MCF 10A (cell line): ENCODE measurements around the gene OSBPL7. TPM values are rescaled to one million over a fixed set of nuclear protein-coding genes. Genes with fewer than 3 reads are reported as not detected.

ENCODE experiments used
- BruUV-seq: library from RNA; stranded (reverse); fragments of 400-500 nt; replicated peaks from 2 replicates; lab custom pipeline; 2021; lab: Mats Ljungman, UMichigan
- CTCF ChIA-PET: fragments of 300-600 bp; sonication (Branson Sonifier 250); formaldehyde crosslinking; extraction: SDS; loops from one replicate; lab custom pipeline; 2021; ENCODE audit warnings: antibody characterized with exemption, inconsistent platforms; lab: Yijun Ruan, JAX
- POLR2A ChIA-PET: fragments of 300-600, 350-650 bp; sonication (Branson Sonifier 250); formaldehyde crosslinking; extraction: SDS; loops from one replicate; lab custom pipeline; 2020; ENCODE audit warnings: antibody characterized with exemption, inconsistent platforms; lab: Yijun Ruan, JAX
- DNase-seq: peaks from one replicate; pipeline ENCODE4 v3.0.0-alpha.2; 2018; ENCODE audit not compliant: unreplicated experiment
- H3K27ac Mint-ChIP-seq: one replicate; pipeline ENCODE4 v1.8.0; 2022; ENCODE audit warnings: mild to moderate bottlenecking, low read depth, mixed read lengths; ENCODE audit not compliant: unreplicated experiment
- H3K27me3 Mint-ChIP-seq: one replicate; pipeline ENCODE4 v1.8.0; 2022; ENCODE audit warnings: mixed read lengths; ENCODE audit not compliant: insufficient read depth, unreplicated experiment
- H3K36me3 Mint-ChIP-seq: one replicate; pipeline ENCODE4 v1.8.0; 2022; ENCODE audit warnings: mild to moderate bottlenecking, moderate library complexity, mixed read lengths; ENCODE audit not compliant: insufficient read depth, unreplicated experiment
- H3K4me1 Mint-ChIP-seq: one replicate; pipeline ENCODE4 v1.8.0; 2022; ENCODE audit warnings: mixed read lengths; ENCODE audit not compliant: insufficient read depth, unreplicated experiment
- H3K4me3 Mint-ChIP-seq: one replicate; pipeline ENCODE4 v1.8.0; 2022; ENCODE audit warnings: mild to moderate bottlenecking, moderate library complexity, mixed read lengths; ENCODE audit not compliant: unreplicated experiment
- H3K9me3 Mint-ChIP-seq: one replicate; pipeline ENCODE4 v1.8.0; 2022; ENCODE audit warnings: mixed read lengths; ENCODE audit not compliant: unreplicated experiment
- CTCF ChIP-seq: fragments of 200-600 bp; IDR thresholded peaks from one replicate; pipeline ENCODE4 v1.8.0; 2022; ENCODE audit warnings: antibody characterized with exemption, mild to moderate bottlenecking; ENCODE audit not compliant: unreplicated experiment
- intact Hi-C: fragments of 100-400 bp; cut with micrococcal nuclease; formaldehyde crosslinking; loops from 2 replicates; pipeline ENCODE4 v1.14.1; 2022
- total RNA-seq: library from RNA; stranded (reverse); gene quantifications from 2 replicates; pipeline ENCODE4 v1.2.3, GENCODE V29; 2022

OSBPL7 gene
- total RNA-seq, 1 experiment from 2014 or later: 4.7 TPM

- Mint-ChIP-seq H3K9me3 (no peaks in the 10 kb centered on the region), H3K36me3 (no peaks in the 10 kb centered on the region), H3K4me1 (peaks cover 22% of the 10 kb centered on the region), H3K27ac (no peak overlapping the region), H3K27me3 (peaks cover 8% of the 10 kb centered on the region), H3K4me3 (no peak overlapping the region)
- CTCF ChIA-PET: interaction anchor here (0.6 to 18.5 kb wide), 7 partner anchors 11 to 123 kb away, joined by 3 to 523 read pairs (median 3); partner anchors contain the start of gene SP2
- peak; percentile 37 for TF ChIP-seq CTCF
- no TSS peak for BruUV-seq
- no peak for DNase-seq
- POLR2A ChIA-PET: interaction anchor here (0.7 to 1.2 kb wide), 3 partner anchors 42 to 276 kb away, joined by 3 read pairs; partner anchors contain the start of gene SP2
- intact Hi-C loops: no loop called here
Measured at GRCh38 chr17:47847341-47848197, 26.0 kb upstream of the OSBPL7 start.

- intact Hi-C loops: no loop called here
- H3K27ac Mint-ChIP-seq: no peak overlapping the region
- no TSS peak for BruUV-seq
- no peaks in the 10 kb centered on the region for H3K36me3 Mint-ChIP-seq
- no peak for TF ChIP-seq CTCF
- no peaks in the 10 kb centered on the region for H3K9me3 Mint-ChIP-seq
- no peak for DNase-seq
- peaks cover under 1% of the 10 kb centered on the region for H3K27me3 Mint-ChIP-seq
- CTCF ChIA-PET: interaction anchor here (0.7 to 18.5 kb wide), 6 partner anchors 12 to 172 kb away, joined by 3 to 523 read pairs (median 4); partner anchors contain the start of gene SP2
- peaks cover 22% of the 10 kb centered on the region for H3K4me1 Mint-ChIP-seq
- no peak overlapping the region for H3K4me3 Mint-ChIP-seq
- POLR2A ChIA-PET: interaction anchor here (0.7 to 8.0 kb wide), 3 partner anchors 45 to 277 kb away, joined by 3 to 178 read pairs (median 3); partner anchors contain the start of gene SP2
Measured at GRCh38 chr17:47846716-47847340, 25.2 kb upstream of the OSBPL7 start.

- CTCF ChIA-PET: interaction anchor here (0.5 to 18.5 kb wide), 6 partner anchors 10 to 172 kb away, joined by 3 to 523 read pairs (median 6); partner anchors contain the start of gene SP2
- no peak for TF ChIP-seq CTCF
- H3K27me3 Mint-ChIP-seq: no peaks in the 10 kb centered on the region
- no peak for DNase-seq
- no TSS peak for BruUV-seq
- H3K4me1 Mint-ChIP-seq: peaks cover 21% of the 10 kb centered on the region
- H3K4me3 Mint-ChIP-seq: no peak overlapping the region
- POLR2A ChIA-PET: interaction anchor here (8.0 kb wide), 1 partner anchor 46 kb away, joined by 178 read pairs; the partner anchor contains the start of gene SP2
- H3K9me3 Mint-ChIP-seq: no peaks in the 10 kb centered on the region
- no peak overlapping the region for H3K27ac Mint-ChIP-seq
- intact Hi-C loops: no loop called here
- H3K36me3 Mint-ChIP-seq: no peaks in the 10 kb centered on the region
Measured at GRCh38 chr17:47845716-47846075, 24.1 kb upstream of the OSBPL7 start.
